Measurements from ENCODE around the gene FAM3C. TPM values are rescaled to one million over a fixed set of nuclear protein-coding genes. Genes with fewer than 3 reads are reported as not detected.

The FAM3C gene
- total RNA-seq, 4 donors from 2014 or later, result 38.9 to 52.0 (median 43.8) TPM

DNA sequence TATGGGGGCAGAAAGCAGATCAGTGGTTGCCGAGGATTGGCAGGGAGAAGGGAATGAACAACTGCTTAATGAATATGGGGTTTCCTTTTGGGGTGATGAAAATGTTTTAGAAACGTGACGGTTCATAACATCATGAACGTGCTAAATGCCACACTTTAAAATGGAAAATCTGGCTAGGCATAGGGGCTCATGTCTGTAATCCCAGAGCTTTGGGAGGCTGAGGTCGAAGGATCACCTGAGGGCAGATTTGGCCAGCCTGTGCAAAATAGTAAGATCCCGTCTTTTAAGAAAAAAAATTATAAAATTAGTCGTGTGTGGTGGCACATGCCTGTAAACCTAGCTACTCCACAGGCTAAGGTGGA, 3.1 kb downstream of the FAM3C start:
- Histone ChIP-seq H3K27ac (no peak overlapping the region), H3K36me3 (peaks cover 0 to 4% (median 0%) of the 10 kb centered on the region in 3 donors), H3K4me3 (no peak overlapping the region), H3K27me3 (no peaks in the 10 kb centered on the region), H3K9me3 (no peaks in the 10 kb centered on the region), H3K4me1 (peaks cover 0 to 26% (median 16%) of the 10 kb centered on the region in 4 donors)
- WGBS, 2 donors, result 97 to 99% methylated on average over 7 of the region's 7 CpGs
- DNase-seq (ENCODE audit: low spot score in 2 of 2), result no peak
- TF ChIP-seq, protein P1, sequence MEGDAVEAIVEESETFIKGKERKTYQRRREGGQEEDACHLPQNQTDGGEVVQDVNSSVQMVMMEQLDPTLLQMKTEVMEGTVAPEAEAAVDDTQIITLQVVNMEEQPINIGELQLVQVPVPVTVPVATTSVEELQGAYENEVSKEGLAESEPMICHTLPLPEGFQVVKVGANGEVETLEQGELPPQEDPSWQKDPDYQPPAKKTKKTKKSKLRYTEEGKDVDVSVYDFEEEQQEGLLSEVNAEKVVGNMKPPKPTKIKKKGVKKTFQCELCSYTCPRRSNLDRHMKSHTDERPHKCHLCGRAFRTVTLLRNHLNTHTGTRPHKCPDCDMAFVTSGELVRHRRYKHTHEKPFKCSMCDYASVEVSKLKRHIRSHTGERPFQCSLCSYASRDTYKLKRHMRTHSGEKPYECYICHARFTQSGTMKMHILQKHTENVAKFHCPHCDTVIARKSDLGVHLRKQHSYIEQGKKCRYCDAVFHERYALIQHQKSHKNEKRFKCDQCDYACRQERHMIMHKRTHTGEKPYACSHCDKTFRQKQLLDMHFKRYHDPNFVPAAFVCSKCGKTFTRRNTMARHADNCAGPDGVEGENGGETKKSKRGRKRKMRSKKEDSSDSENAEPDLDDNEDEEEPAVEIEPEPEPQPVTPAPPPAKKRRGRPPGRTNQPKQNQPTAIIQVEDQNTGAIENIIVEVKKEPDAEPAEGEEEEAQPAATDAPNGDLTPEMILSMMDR (IDR thresholded peaks at IDR 0.05), result no peak
- TF ChIP-seq EP300 (IDR thresholded peaks at IDR 0.05), result no peak
- no peak for TF ChIP-seq POLR2A (IDR thresholded peaks at IDR 0.05)

DNA sequence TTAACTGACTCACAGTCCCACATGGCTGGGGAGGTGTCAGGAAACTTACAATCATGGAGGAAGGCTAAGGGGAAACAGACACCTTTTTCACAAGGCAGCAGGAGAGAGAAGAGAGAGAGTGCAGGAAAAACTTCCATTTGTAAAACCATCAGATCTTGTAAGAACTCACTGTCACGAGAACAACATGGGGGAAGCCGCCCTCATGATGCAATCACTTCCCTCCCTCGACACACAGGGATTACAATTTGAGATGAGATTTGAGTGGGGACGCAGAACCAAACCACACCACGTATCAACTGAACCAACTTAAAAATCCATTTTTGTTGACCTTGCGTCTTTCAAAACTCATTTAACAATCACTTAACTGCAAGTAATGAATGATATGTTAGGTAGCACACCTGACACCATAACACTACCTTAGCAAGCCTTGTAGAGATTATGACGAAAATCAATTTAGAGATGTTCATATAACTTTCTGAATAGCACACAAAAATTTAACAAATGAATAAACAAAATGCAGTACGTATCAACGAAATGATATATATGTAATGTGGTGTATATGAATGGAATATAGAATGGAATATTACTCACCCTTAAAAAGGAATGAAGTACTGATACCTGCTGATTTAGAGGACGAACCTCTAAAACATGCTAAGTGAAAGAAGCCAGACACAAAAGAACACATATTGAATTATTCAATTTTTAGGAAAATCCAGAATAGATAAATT, 3.7 kb downstream of the FAM3C start:
- Histone ChIP-seq H3K4me3 (no peak overlapping the region), H3K36me3 (peaks cover 0 to 4% (median 0%) of the 10 kb centered on the region in 3 donors), H3K9me3 (no peaks in the 10 kb centered on the region), H3K27ac (no peak overlapping the region), H3K4me1 (peaks cover 0 to 26% (median 16%) of the 10 kb centered on the region in 4 donors), H3K27me3 (no peaks in the 10 kb centered on the region)
- DNase-seq (ENCODE audit: low spot score in 2 of 2), result no peak
- TF ChIP-seq, protein P1 (IDR thresholded peaks at IDR 0.05), result no peak
- no peak for TF ChIP-seq POLR2A (IDR thresholded peaks at IDR 0.05)
- TF ChIP-seq EP300 (IDR thresholded peaks at IDR 0.05), result no peak
- 94 to 96% methylated on average over 10 of the region's 10 CpGs for WGBS, 2 donors

DNA sequence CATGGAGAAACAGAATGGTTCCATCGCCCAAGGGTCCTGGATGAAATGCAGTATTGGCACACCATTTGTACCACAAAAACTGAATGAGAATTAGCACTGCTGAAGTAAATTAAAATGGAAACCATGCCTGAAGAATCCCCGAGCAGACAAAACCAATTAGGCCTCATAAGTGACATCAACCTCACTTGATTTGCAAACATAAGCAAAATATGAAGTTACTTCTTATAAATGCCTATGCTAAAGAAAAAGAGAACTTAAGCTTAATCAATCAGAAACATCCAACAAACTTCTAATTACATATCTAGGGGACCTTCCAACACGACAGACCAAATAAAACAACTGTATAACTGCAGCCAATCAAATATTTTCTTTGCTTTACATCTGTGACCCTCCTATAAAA, 4.4 kb downstream of the FAM3C start:
- H3K36me3 ChIP-seq, result peaks cover 0 to 4% (median 0%) of the 10 kb centered on the region in 3 donors
- H3K4me1 ChIP-seq, result peaks cover 0 to 27% (median 15%) of the 10 kb centered on the region in 4 donors
- DNase-seq (ENCODE audit: low spot score in 2 of 2), result no peak
- no peak overlapping the region for H3K27ac ChIP-seq
- no peaks in the 10 kb centered on the region for H3K9me3 ChIP-seq
- H3K4me3 ChIP-seq, result no peak overlapping the region
- 59 to 65% methylated on average over 3 of the region's 3 CpGs for WGBS, 2 donors
- H3K27me3 ChIP-seq, result no peaks in the 10 kb centered on the region
- TF ChIP-seq EP300 (IDR thresholded peaks at IDR 0.05) (no peak), POLR2A (IDR thresholded peaks at IDR 0.05) (no peak)
- TF ChIP-seq, protein P1 (IDR thresholded peaks at IDR 0.05), result no peak

DNA sequence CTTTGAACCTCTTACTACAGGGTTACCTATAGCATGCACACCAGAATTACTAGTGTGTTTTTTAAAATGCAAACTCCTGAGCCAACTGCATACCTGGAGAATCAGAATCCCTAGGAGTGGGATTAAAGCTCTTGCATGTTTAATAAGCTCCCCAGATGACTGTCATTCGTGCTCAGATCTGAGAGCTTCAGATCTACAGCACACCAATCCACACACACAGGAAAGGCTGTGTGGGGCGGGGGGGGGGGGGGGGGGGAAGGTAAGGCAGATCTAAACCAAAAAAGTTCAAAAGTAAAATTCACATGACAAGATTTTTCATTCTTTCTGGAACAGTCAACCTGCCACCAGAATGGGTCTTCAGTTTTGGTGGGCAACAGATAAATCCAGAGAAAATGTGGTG, 5.5 kb downstream of the FAM3C start:
- peaks cover 0 to 29% (median 19%) of the 10 kb centered on the region in 4 donors for H3K4me1 ChIP-seq
- no peak overlapping the region for H3K27ac ChIP-seq
- H3K9me3 ChIP-seq, result no peaks in the 10 kb centered on the region
- no peaks in the 10 kb centered on the region for H3K27me3 ChIP-seq
- no peak for TF ChIP-seq EP300 (IDR thresholded peaks at IDR 0.05)
- TF ChIP-seq, protein P1 (IDR thresholded peaks at IDR 0.05), result no peak
- TF ChIP-seq POLR2A (IDR thresholded peaks at IDR 0.05), result no peak
- 41 to 64% methylated on average over 2 of the region's 2 CpGs for WGBS, 2 donors
- no peak overlapping the region for H3K4me3 ChIP-seq
- H3K36me3 ChIP-seq, result peaks cover 0 to 4% (median 0%) of the 10 kb centered on the region in 3 donors
- no peak for DNase-seq (ENCODE audit: low spot score in 2 of 2)

DNA sequence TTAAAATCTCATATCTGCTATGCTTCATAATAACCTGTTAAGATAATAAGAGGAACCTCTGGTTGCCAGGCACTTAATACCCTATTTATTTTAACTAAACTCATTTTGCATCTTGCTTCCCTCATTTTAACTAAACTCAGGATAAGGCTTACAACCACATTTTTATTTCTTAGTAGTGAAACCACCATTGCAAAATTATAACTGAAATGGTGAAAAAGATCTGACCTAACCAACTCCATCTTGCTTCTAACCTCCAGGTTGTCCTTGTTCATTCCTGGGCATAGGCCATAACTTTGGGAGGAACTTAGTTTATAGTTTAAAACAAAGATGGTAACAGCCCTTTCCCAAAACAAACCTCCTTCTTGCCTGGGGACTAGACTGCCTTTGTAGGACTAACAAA, 6.0 kb downstream of the FAM3C start:
- Histone ChIP-seq H3K9me3 (no peaks in the 10 kb centered on the region), H3K27ac (no peak overlapping the region), H3K27me3 (no peaks in the 10 kb centered on the region), H3K4me3 (no peak overlapping the region), H3K4me1 (peaks cover 0 to 30% (median 20%) of the 10 kb centered on the region in 4 donors), H3K36me3 (peaks cover 0 to 4% (median 0%) of the 10 kb centered on the region in 3 donors)
- TF ChIP-seq, protein P1 (IDR thresholded peaks at IDR 0.05), result no peak
- no peak for TF ChIP-seq EP300 (IDR thresholded peaks at IDR 0.05)
- no peak for TF ChIP-seq POLR2A (IDR thresholded peaks at IDR 0.05)
- DNase-seq (ENCODE audit: low spot score in 2 of 2), result no peak
